Forelimb muscle (tissue), 1 donor: Measurements from ENCODE around the gene PLXNB2. TPM values are rescaled to one million over a fixed set of nuclear protein-coding genes. Genes with fewer than 3 reads are reported as not detected.

Source experiments
- DNase-seq: peaks from one replicate; pipeline ENCODE4 v3.0.0-alpha.2; 2013; ENCODE audit warnings: low read depth
- polyA plus RNA-seq: library from polyadenylated mRNA; unstranded; fragments of 120-200 nt; gene quantifications from one replicate; pipeline ENCODE4 v1.2.1, GENCODE V29; 2013; ENCODE audit not compliant: insufficient read length

The PLXNB2 gene
- polyA plus RNA-seq, 1 donor = 77.0 TPM

DNA sequence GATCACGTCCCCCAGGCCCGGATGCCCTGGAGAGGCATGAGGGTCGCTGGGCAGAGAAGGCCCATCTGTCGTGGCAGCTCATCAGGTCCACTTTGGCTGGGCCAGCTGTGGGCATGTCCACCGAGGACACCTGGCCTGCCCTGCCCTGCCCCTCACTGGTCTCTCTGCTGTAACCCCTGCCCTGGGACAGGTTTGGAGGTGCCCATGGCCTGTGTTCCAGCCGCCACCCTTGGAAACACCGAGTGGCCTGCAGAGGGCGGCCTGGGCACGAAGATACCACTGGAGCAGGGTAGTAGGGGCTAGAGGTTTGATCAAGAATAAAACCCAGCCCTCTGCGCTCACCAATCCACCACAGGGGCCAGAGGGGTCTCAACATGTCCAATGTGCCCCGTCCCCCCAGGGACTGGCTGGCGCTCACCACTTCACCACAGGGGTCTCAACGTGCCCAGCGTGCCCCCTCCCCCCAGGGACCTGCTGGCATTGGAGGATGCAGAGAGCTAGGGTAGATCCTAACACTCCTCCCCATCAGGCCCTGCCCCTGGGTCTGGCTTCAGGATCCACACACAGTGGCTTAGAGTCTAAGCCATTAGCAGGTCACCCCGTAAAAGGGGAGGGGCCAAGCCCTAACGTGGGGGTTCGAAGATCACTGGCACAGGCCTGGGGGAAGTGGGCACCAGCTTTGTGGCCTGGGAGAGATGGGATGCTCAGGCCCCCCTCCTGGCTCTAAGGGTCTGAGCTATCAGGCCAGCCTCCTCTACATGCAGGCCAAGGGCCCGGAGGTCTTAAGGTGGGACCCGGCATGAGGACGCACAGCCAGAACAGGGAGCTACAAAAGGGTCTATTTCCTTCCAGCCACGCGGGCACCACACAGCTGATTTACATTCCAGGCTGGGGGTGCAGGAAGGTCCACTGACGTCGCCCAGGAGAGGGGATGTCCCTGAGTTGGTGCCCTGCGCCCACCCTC, 55.1 kb downstream of the PLXNB2 start:
- DNase-seq = no peak

DNA sequence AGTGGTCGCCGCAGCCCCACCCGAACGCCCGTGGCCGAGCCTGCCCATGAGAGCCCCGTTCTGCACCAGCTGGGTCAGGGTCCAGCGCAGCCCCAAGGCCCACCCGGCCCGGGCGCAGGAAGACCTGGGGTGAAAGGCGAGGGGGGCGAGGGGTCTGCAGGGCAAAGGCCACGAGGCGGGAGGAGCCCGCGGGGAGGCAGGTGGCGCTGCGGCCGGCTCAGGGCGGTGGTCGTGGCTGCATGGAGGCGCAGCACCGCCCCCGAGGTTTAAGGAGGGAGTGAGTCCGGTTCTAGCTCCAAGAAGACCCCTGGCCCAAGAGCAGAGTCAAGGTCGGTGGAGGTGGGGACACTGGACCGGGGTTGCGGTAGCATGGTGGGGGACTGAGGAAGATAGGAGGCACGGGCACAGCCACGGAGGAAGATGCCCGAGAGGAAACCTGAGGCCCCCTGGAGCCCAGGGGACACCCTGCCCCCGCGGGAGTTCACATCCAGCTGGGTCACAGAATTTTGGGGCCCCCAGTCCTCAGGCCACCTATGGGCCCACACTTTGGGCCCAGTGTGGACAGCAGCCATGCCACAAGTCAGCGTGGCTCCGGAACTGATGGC, 55.9 kb downstream of the PLXNB2 start:
- DNase-seq = no peak

DNA sequence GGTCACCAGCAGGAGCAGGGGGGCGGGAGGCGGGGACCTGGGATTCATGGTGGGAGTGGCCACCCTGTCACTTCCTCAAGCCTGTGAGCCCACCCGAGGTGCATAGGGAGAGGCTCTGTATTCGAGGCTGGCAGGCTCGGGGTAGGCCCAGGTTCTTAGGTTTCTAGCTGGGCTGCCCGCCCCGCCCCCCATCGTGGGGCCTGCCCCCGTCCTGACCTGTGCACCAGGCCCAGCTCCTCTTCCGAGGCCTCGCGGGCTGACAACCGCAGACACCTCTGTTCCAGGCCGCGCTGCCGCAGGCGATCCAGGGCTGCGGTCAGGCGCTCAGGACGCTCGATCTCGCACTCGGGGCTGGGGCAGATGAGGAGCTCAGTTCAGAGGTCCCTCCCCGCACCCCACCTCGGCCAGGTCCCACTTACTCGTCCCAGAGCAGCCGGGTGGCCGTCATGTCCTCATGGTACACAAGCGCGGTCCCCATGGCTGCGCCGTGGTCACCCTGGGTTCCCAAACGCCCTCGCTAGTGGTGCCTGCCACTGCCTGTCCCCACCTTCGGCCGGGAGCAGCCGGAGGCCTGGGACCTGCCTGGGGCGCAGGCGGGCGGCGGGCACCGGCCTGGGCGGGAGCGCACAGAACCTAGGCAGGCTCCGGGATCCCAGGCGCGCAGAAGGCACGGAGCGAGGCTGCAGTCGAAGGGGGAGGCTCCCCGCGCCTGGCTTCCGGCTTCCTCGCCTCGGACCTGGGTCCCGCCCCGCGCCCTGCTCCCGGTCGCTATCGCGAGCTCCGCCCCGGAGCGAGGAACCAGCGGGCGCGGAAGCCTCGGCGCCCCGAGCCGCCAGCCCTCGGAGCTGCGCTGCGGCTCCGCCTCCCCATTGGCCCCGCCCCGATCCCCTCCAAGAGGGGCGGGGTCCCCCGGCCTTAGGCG, 56.6 kb downstream of the PLXNB2 start, which contains the start of gene HDAC10:
TSS of gene HDAC10 (minus strand) at position 711 of the 922 bp plus-strand sequence. CDS start at position 478, 233 bp downstream.
- no peak for DNase-seq

DNA sequence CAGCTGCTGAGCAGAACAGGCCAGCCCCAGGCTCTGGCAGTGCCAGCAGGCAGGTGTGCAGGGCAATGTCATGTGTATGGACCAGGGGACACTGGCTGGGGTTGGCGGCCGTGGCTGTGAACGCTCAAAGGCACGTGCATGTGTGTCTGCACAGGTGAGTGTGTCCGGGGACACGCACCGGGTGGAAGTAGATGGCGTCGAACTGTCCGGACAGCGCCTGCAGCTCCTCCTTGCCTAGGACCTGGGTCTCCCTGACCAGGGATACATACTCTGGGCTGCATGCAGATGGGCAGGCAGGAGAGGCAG, 57.2 kb downstream of the PLXNB2 start:
- DNase-seq = no peak

DNA sequence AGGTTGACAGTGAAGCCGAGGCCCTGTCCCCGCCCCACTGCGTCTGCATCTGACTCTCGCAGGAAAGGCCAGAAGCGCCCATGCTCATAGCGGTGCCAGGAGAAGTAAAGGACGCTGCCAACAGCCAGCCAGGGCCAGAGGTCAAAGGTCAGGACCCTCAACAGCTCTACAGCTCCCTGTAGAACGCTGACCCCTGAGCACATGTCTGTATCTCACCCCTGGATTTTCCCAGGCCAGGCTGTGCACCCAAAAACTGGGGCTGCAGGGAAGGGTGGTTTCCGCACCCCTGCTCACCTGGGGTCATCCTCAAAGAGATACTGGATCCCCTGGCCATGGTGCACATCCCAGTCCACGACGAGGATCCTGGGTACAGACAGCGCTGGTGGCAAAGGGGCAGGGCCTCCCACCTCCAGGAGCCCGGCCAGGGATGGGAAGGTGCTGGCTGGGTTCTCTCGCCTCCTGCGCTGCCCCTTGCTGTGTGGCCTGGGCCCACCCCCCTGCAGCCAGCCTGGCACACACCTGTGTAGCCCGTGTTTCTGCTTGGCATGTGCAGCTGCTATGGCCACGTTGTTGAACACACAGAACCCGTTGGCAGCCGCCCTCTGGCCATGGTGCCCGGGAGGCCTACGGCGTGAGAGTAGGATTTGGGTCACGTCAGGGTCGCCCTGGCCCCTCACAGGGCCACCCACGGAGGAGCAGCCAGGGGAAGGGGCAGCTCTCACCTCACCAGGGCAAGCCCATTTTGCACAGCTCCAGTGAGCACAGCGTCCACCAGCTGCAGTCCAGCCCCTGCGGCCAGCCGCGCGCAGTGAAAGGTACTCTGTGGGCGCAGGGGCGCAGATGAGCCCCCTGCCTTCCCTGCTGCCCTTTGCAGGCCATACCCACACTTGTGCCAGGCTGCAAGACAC, 57.9 kb downstream of the PLXNB2 start:
- DNase-seq = no peak

DNA sequence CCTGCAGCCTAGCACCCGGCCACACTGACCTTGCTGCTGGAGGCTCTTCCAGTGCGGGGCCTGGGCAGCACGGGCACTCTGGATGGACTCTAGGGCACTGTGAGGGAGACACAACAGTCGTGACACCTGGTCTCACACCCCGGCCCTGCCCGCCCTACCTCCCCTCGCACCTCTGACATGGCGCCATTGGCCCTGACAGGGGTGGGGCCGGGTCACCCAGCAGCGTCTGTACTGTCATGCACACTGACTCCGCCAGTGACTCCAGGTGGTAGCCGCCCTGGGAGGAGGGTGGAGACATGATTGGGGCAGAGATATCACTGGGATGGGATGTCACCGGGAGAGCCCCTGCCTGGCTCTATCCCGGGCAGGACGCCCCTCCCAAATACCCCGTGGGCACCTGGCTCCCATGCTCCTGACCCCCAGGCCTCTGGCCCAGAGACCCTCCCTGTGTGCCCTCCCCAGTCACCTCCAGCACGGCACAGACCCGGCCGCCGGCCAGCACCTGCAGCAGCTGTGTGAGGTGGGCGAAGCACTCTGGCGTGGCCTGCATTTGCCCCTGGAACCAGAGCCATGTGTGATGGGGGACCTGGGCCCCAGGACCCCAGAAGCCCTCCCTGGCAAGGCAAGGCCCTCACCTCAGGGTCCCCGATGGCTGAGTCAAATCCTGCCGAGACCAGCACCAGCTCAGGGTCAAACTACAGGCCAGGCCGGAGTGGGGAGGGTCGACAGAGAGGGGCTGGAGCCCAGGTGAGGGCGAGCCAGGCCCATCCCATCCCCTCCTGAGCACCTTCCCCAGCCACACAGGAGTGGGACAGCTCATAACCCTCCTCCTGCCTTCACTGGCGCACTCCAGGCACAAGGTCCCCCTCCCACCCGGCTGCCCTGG, 59.0 kb downstream of the PLXNB2 start:
- no peak for DNase-seq

DNA sequence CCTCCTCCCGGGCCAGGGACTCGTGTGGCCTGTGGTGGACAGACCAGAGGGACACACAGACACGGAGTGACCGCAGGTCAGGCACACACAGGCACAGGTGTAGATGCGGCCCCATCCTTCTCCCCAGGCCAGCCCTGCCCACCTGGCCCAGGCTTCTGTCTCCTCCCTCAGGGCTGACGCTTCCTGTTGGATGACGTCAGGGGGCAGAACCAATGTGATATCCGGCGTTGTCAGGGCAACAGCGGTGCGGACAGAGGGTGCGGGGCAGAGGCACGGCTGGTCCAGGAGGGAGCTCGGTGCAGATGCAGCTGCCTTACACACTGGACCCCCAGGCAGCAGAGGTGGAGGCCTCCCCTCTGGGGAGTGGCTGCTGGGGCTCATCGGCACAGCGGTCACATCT, 59.7 kb downstream of the PLXNB2 start:
- DNase-seq = no peak

DNA sequence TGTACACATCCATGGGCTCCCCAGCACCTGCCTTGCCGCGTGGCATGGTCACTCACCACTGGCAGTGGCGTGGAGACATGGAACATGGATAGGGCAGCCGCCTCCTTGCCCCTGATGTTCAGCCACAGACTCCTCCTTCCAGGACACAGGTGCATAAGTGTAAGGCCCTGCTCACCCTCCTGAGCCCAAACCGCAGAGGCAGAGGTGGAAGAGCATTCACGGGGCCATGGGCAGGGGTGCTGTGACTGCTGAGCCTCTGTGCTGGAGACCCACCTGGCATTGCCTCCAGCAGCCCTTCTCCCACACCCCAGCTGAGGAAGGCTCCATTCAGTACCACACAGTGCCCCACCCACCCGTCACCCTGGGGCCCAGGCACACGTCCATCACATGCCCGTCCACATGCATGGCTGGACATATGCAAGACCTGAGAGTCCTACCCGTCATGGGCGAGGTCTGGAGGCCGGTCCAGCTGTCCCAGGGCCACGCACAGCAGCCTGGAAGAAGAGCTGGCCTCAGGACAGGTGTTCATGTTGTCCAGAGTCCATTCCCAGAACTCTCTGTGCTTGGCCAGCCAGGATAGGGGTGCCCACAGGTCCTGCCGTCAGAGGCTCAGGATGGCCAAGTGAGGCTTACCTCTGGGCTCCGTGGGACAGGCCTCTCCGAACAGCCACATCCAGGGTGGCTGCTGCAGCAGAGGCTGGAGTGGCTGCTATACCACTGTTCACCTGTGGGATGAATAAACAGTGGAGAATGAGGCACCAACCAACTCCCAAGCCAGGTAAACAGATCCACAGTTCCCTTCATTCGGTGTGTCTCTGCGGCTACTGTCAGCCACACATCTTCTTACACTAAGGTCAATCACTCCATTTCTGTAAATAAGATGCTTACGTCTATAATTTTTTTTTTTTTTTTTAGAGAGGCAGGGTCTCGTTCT, 60.9 kb downstream of the PLXNB2 start:
- DNase-seq = no peak

DNA sequence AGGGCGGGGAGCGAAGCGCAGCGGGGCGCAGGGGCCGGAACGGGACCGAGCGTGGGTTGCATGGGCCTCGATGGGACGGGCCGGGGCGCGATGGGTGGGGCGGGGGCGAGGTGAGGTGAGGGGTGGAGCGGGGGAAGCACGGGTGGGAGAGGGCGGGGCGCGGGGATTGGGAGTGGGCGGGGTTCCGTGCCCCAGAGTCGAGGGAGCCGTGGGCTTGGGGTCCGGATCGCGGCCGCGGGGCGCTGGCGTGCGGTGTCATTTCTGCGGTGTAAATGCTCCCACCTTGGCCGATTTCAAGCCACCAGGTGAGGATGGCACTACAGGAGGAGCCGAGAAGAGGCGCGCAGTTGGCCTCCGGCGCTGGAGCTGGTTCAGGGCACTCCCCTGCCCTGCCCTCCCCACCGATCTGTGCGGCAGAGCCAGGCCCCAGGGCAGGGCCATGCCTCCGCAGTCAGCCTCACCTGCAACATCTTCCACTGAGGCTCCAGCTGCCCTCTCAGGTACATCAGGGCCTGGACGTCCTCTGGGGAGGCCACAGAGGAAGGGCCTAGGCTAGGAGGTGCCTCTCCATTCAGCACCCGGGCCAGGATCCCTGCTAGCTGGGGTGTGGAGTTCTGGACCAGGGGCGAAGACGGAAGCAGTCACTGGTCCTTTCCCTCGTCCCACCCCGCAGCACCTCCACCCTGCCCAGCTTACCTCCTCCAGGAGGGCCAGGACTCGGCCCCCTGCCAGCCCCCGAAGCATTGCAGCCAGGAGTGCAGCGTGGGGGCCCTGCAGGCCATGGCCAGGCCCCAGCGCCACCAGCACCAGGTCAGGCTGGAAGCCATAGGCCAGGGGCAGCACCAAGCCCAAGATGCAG, 62.0 kb downstream of the PLXNB2 start:
- no peak for DNase-seq

DNA sequence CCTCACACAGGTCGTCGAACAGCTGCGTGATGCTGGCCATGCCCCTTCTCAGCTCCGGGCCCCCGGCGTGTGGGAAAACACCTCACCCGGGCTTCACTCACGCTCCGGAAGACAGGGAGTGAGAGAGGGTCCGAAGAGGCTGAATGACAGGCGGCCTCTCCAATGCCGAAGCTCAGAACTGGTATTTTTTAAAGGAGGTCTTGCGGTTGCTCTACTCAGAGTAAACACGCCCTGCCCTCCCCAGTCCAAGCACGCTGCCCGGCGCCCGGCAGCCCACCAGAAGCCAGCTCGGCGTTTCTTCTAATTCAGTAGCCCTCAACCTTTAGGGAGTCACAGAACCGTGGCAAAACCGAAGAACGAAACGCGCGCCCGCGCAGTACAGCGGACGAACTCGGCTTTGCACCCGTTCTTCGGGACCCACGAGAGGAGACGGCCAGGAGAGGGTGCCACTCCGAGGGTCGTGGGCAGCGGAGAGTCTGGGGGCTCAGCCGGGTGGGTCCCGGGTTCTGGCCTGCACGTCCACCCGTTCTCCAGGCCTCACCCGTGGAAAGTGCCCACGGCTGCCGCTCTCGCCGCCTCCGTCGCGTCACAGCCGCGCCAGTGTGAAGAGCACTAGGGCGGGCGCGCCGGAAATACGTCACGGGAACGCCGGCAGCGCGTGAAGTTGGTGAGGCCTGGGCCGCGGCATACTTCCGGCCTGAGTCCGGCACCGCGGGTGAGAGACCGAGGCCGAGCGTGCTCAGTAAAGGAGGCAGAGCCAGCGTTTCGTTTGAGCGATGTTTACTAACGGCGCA, 62.8 kb downstream of the PLXNB2 start, which contains the start of gene TUBGCP6:
TSS of gene TUBGCP6 (minus strand) at position 604 of the 794 bp plus-strand sequence. CDS start at position 40, 564 bp downstream.
- DNase-seq = peak; percentile 77

DNA sequence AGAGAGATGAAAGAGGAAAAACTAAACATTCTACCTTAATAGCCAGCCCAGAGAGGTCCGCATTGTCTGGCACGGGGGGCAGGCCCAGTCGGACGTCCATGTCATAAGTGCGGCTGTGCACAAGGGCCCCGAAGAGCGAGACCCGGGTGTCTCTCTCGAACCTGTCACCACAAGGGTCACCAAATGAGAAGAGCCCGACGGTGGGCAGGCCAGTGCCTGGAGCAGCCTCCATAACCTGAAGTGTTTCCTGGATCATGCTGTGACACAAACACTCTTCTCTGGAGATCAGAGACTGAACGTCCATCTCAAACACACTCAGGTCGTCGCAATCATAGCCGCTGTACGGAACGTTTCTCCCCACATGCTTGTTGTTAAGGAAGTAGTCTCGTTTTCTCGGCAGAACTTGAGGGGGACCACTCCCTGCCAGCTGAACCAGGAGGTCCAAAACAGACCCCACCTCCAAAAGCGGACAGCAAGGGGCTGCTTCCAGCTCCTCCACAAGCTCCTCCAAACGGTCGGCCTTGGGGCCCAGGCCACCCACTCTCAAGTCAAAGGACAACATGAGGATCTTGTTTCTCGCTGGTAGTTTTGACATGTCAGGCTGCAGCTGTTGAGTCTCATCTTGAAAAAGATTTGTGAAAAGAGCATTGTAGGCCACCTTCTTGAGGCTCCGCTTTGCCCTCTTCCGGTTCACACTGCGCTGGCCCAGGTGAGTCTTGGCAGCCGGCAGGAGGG, 63.6 kb downstream of the PLXNB2 start:
- no peak for DNase-seq

DNA sequence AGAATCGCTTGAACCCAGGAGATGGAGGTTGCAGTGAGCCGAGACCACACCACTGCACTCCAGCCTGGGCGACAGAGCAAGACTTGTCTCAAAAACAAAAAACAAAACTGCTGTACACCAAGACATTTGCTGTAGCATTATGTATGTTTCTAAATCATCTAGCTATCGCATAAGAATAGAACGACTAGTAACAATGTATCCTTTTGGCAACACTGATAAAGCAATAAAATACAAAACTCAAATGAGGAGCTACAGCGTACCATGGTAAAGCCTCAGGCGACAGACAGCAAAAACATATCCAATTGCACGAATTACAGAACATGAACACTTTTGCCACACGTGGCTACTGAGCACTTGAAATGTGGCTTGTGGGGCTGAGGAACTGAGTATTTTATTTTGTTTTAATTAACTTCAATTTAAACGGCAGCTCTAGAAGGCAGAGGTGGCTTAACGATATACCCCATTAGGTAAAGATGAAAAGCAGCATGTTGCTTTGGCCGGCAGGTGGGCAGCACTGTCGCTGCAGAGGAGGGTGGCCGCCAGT, 65.0 kb downstream of the PLXNB2 start:
- DNase-seq = no peak

DNA sequence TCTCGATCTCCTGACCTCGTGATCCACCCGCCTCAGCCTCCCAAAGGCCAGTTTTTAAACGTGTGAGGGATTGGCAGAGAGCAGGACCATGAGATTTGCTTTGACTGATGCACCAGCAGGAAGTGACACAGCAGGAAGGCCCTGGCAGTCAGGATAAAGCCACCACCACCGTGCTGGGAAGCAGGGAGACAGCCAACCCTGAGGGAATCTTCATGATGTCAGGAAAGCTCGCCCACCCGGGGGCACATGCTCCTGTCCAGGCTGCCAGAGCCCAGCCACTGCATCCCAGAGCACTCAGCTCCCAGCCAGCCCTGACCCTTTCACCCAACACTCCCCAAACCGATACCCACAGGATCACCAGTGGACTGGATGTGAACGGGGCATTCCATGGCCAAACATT, 68.7 kb downstream of the PLXNB2 start:
- DNase-seq = no peak

DNA sequence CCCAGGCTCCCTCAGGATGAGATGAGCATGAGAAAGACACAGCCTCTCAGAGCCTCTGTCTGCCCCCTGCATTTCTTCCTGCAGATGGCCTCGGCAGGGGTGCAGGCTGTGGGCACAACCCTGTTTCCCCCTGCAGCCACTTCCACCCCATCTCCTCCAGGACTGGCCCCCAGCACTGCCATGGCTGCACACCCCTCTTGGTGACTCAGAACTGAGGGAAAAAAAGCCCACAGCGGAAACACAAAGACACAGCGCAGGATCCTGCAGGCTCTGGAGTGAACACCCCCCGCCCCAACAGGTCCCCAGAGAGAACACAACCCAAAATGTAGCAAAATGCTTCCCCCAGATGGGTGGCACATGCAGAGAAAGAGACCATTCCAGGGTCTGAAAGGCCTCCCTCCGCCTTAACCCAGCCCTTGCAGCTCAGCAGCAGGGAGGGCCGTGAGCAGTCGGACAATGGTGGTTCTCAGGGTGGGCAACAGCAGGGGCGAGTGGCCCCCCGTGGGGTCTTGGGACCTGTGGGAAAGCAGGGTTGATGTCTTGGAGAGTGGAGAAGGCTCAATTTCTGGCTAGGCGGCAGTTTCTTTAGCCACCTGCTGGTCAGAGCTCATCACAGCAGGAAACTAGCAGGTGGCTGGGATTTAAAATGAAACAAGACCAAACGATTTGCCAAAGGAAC, 70.6 kb downstream of the PLXNB2 start:
- DNase-seq = no peak

DNA sequence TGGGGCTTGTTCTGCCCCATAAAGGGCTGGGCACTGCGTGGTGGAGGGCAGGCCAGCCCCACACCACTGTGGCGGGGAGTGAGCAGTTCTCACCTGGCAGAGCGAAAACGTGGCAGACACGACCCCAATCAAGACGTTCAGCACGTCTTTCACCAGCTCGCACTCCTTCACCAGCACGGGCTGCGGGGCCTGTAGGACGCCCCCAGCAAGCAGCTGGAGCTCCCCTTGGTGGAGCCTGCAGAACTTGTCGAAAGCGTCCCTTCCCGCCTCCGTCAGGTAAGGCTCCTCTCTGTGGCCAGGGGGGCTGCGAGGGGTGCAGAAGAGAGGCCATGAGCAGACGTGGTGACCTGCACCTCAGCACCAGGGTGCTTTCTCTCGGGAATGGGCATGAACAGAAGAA, 74.2 kb downstream of the PLXNB2 start:
- DNase-seq = no peak
